OCI-LY1 (cell line): ENCODE results near the gene C11orf42.

ENCODE experiments used
- H2AFZ ChIP-seq: fragments of 200-600 bp; sonication (generic), shearing (Covaris generic); 2 replicates; pipeline ENCODE4 v1.6.0; 2014; ENCODE audit warnings: antibody characterized with exemption, mild to moderate bottlenecking, low read length
- H3F3A ChIP-seq: fragments of 200-600 bp; sonication (generic), shearing (Covaris generic); 2 replicates; pipeline ENCODE4 v1.6.0; 2014; ENCODE audit warnings: mild to moderate bottlenecking, antibody characterized with exemption, low read length, moderate library complexity; ENCODE audit not compliant: insufficient read depth
- H3K27ac ChIP-seq: fragments of 200-600 bp; sonication (generic); 2 replicates; pipeline ENCODE4 v1.5.1; 2014; ENCODE audit warnings: low read length, mixed run types, mild to moderate bottlenecking, low read depth; ENCODE audit not compliant: poor library complexity, severe bottlenecking
- H3K27me3 ChIP-seq: fragments of 200-600 bp; sonication (generic); 2 replicates; pipeline ENCODE4 v1.6.0; 2014; ENCODE audit warnings: antibody characterized with exemption, mild to moderate bottlenecking, low read length, moderate library complexity; ENCODE audit not compliant: insufficient read depth
- H3K36me3 ChIP-seq: fragments of 200-600 bp; sonication (generic); 2 replicates; pipeline ENCODE4 v1.6.1; 2014; ENCODE audit warnings: mild to moderate bottlenecking, antibody characterized with exemption, low read length, moderate library complexity, mixed read lengths; ENCODE audit not compliant: insufficient read depth
- H3K4me1 ChIP-seq: fragments of 200-600 bp; sonication (generic); 2 replicates; pipeline ENCODE4 v1.5.1; 2014; ENCODE audit warnings: mild to moderate bottlenecking, low read length, moderate library complexity; ENCODE audit not compliant: insufficient read depth, severe bottlenecking
- H3K4me2 ChIP-seq: fragments of 200-600 bp; sonication (generic), shearing (Covaris generic); 2 replicates; pipeline ENCODE4 v1.6.1; 2014; ENCODE audit warnings: low read length
- H3K4me3 ChIP-seq: fragments of 200-600 bp; sonication (generic); 2 replicates; pipeline ENCODE4 v1.5.1; 2014; ENCODE audit warnings: low read length, low read depth, mild to moderate bottlenecking, mixed read lengths; ENCODE audit not compliant: poor library complexity, severe bottlenecking
- H3K79me2 ChIP-seq: fragments of 200-600 bp; shearing (Covaris generic); 2 replicates; pipeline ENCODE4 v1.6.1; 2016; ENCODE audit warnings: mixed run types, low read length, mixed read lengths; ENCODE audit not compliant: insufficient read depth
- H3K9ac ChIP-seq: fragments of 200-600 bp; sonication (generic), shearing (Covaris generic); 2 replicates; pipeline ENCODE4 v1.6.1; 2014; ENCODE audit warnings: mild to moderate bottlenecking, low read length, mixed read lengths
- H3K9me2 ChIP-seq: fragments of 200-600 bp; sonication (generic), shearing (Covaris generic); 2 replicates; pipeline ENCODE4 v1.6.1; 2014; ENCODE audit warnings: low read depth, mild to moderate bottlenecking, low read length, mixed read lengths
- H3K9me3 ChIP-seq: fragments of 200-600 bp; shearing (Covaris generic); 2 replicates; pipeline ENCODE4 v1.6.1; 2014; ENCODE audit warnings: low read length, mixed read lengths
- H4K20me1 ChIP-seq: fragments of 200-600 bp; sonication (generic), shearing (Covaris generic); 2 replicates; pipeline ENCODE4 v1.6.0; 2016; ENCODE audit warnings: mild to moderate bottlenecking, low read length; ENCODE audit not compliant: insufficient read depth
- CTCF ChIP-seq: fragments of 200-600 bp; sonication (generic), shearing (Covaris generic); IDR thresholded peaks from 2 replicates; pipeline ENCODE4 v1.5.1; 2017; ENCODE audit warnings: mild to moderate bottlenecking, antibody characterized with exemption, low read length, moderate library complexity, mixed read lengths
- EZH2 ChIP-seq: fragments of 200-600 bp; sonication (generic), shearing (Covaris generic); IDR thresholded peaks from 2 replicates; pipeline ENCODE4 v1.8.0; 2017; ENCODE audit warnings: borderline replicate concordance, mixed run types, mild to moderate bottlenecking, antibody characterized with exemption, low read length, moderate library complexity, mixed read lengths

The C11orf42 gene

GRCh38 chr11:6240781-6241180, 35.4 kb downstream of the C11orf42 start:
- TF ChIP-seq CTCF (no peak), EZH2 (no peak)
- Histone ChIP-seq H3K4me1 (no peaks in the 10 kb centered on the region), H2AFZ (no peak overlapping the region), H3K79me2 (no peaks in the 10 kb centered on the region), H3K9ac (no peak overlapping the region), H3K36me3 (no peaks in the 10 kb centered on the region), H3K9me3 (no peaks in the 10 kb centered on the region), H3K4me3 (no peak overlapping the region), H3K27ac (no peak overlapping the region), H3K27me3 (no peaks in the 10 kb centered on the region), H3K9me2 (no peaks in the 10 kb centered on the region), H3K4me2 (no peak overlapping the region), H3F3A (no peaks in the 10 kb centered on the region), H4K20me1 (no peaks in the 10 kb centered on the region)

- TF ChIP-seq EZH2 (no peak), CTCF (no peak)
Measured at GRCh38 chr11:6241316-6241715, 36.0 kb downstream of the C11orf42 start.

GRCh38 chr11:6245536-6245935, 40.2 kb downstream of the C11orf42 start:
- H3K36me3 ChIP-seq = no peaks in the 10 kb centered on the region

More at GRCh38 chr11:6241316-6241715, 36.0 kb downstream of the C11orf42 start:
- H2AFZ ChIP-seq = no peak overlapping the region
- no peak overlapping the region for H3K4me3 ChIP-seq
- no peaks in the 10 kb centered on the region for H3F3A ChIP-seq
- H3K36me3 ChIP-seq = no peaks in the 10 kb centered on the region
- H3K9ac ChIP-seq = no peak overlapping the region
- no peaks in the 10 kb centered on the region for H4K20me1 ChIP-seq
- no peak overlapping the region for H3K27ac ChIP-seq
- no peaks in the 10 kb centered on the region for H3K4me1 ChIP-seq
- H3K9me2 ChIP-seq = no peaks in the 10 kb centered on the region
- no peaks in the 10 kb centered on the region for H3K9me3 ChIP-seq
- no peak overlapping the region for H3K4me2 ChIP-seq
- no peaks in the 10 kb centered on the region for H3K27me3 ChIP-seq
- H3K79me2 ChIP-seq = no peaks in the 10 kb centered on the region

More at GRCh38 chr11:6245536-6245935, 40.2 kb downstream of the C11orf42 start:
- Histone ChIP-seq H3K27ac (no peak overlapping the region), H4K20me1 (no peaks in the 10 kb centered on the region), H3K79me2 (no peaks in the 10 kb centered on the region), H3K9me3 (no peaks in the 10 kb centered on the region), H2AFZ (no peak overlapping the region), H3K4me2 (no peak overlapping the region), H3K9me2 (no peaks in the 10 kb centered on the region), H3K4me1 (no peaks in the 10 kb centered on the region), H3K27me3 (no peaks in the 10 kb centered on the region), H3K4me3 (no peak overlapping the region), H3K9ac (no peak overlapping the region), H3F3A (no peaks in the 10 kb centered on the region)
- TF ChIP-seq CTCF = no peak
- no peak for TF ChIP-seq EZH2
